Heart left ventricle (tissue), 16 donors: ENCODE results near the gene ICAM2. TPM values are rescaled to one million over a fixed set of nuclear protein-coding genes. Genes with fewer than 3 reads are reported as not detected.

Experiments used
- ATAC-seq, 4 donors: fragments of 200-7000 bp; cut with Tn5 transposase; one replicate each; pipeline ENCODE4 v1.9.1; 2020 to 2022; ENCODE audit warnings: moderate library complexity in 4 of 4, mild to moderate bottlenecking in 3 of 4, moderate number of reproducible peaks in 1 of 4
- DNase-seq, 5 donors: peaks; one replicate each; pipeline ENCODE4 v3.0.0-alpha.2; 2020
- H3K27ac ChIP-seq, 12 donors: fragments of 200-600 bp; sonication (generic) in 4 of 12; one replicate each; pipeline versions ENCODE4 v1.5.0 to v1.8.0; 2016 to 2022; ENCODE audit warnings: mild to moderate bottlenecking in 2 of 12
- H3K27me3 ChIP-seq, 9 donors: fragments of 200-600 bp; sonication (generic) in 2 of 9; one replicate each; pipeline versions ENCODE4 v1.5.1 to v1.8.0; 2016 to 2022; ENCODE audit warnings: mild to moderate bottlenecking in 3 of 9
- H3K36me3 ChIP-seq, 9 donors: fragments of 200-600 bp; sonication (generic) in 2 of 9; one replicate each; pipeline versions ENCODE4 v1.5.0 to v1.8.0; 2018 to 2022; ENCODE audit warnings: mild to moderate bottlenecking in 2 of 9
- H3K4me1 ChIP-seq, 12 donors: fragments of 200-600 bp; sonication (generic) in 4 of 12; one replicate each; pipeline versions ENCODE4 v1.5.0 to v1.8.0; 2016 to 2022; ENCODE audit warnings: mild to moderate bottlenecking in 3 of 12
- H3K4me3 ChIP-seq, 12 donors: fragments of 200-600 bp; sonication (generic) in 4 of 12; one replicate each; pipeline versions ENCODE4 v1.5.0 to v1.8.0; 2017 to 2022; ENCODE audit warnings: mild to moderate bottlenecking in 9 of 12, moderate library complexity in 4 of 12
- H3K9me3 ChIP-seq, 12 donors: fragments of 200-600 bp; sonication (generic) in 4 of 12; one replicate each; pipeline versions ENCODE4 v1.5.0 to v1.8.0; 2016 to 2022; ENCODE audit warnings: mild to moderate bottlenecking in 1 of 12
- CTCF ChIP-seq, 12 donors: fragments of 200-600 bp; sonication (generic) in 4 of 12; IDR thresholded peaks; one replicate each; pipeline versions ENCODE4 v1.5.0 to v1.8.0; 2018 to 2022; ENCODE audit warnings: antibody characterized with exemption in 12 of 12, mild to moderate bottlenecking in 5 of 12
- POLR2A ChIP-seq, 2 donors: fragments of 450-650 bp; IDR thresholded peaks; one replicate each; pipeline ENCODE4 v1.6.1; 2017; ENCODE audit warnings: antibody characterized with exemption in 2 of 2, mild to moderate bottlenecking in 2 of 2, moderate library complexity in 2 of 2
- WGBS, 4 donors: extraction: QIAGEN DNeasy Blood & Tissue Kit in 2 of 4; methylation state at CpG; one replicate each; pipeline versions ENCODE4 v1.1.5 to v1.1.7; 2013 to 2018; 5-methylcytosine and 5-hydroxymethylcytosine counted together
- intact Hi-C, 10 donors: fragments of 100-400 bp; cut with DNase I; formaldehyde crosslinking; loops; one replicate each; pipeline versions ENCODE4 v1.11.1 to v1.14.2; 2022
- polyA plus RNA-seq, 2 donors: library from polyadenylated mRNA; stranded (reverse); fragments of 200-250 nt; gene quantifications; one replicate each; pipeline ENCODE4 v1.2.3, GENCODE V29; 2013
- total RNA-seq, 9 donors: library from RNA; depleted of rRNA in 2 of 9; stranded (reverse); fragments of >200 nt in 2 of 9; fragmentation: NEBNext Ultra II Directional in 3 of 9; extraction: Animal tissue kit (Norgen Biotek cat#: 25700) in 3 of 9; gene quantifications; one replicate each; pipeline versions ENCODE4 v1.1.0 to v1.2.4, GENCODE V29; 2016 to 2023
- donor health status: ischemic (EF 13 %, LVEDD 7.1; RV severe dilation, severe dysfunction).
- donor health status: healthy with polysubstance abuse.
- donor health status: DM: no; HTN: yes; CAD: no.
- donor health status: DM: no; HTN: no; CAD: no.
- donor health status: ischemic (EF 25% LVEDD 6.9; RV normal size, moderate dysfunction).
- donor health status: ischemic (EF 25% LVEDD 5.7; RV mildly dilated, moderate dysfunction).
- donor health status: healthy.
- donor health status: DM: yes; HTN: yes; CAD: no.
- donor health status: ischemic (EF 35%, LVEDD 5.7; RV mildly dilated, moderate dysfunction).
- donor health status: nonischemic (EF 11% LVEDD 7.7; RV severe dilation, severe dysfunction).
- donor health status: DM: yes; HTN: yes; CAD: no.
- donor health status: PGD.
- donor health status: ischemic (EF 29% LVEDD 5.4; RV normal size, mild dysfunction).
- donor health status: nonischemic (EF 23%, LVEDD 6.1; RV moderate dilation, normal function).

Gene ICAM2
- total and polyA plus RNA-seq, 11 donors: 24.4 to 262 (median 43.1) TPM

GRCh38 chr17:64048805-64049204 is 28.4 kb upstream of the ICAM2 start:
- TF ChIP-seq CTCF (IDR thresholded peaks at IDR 0.05) (no peak), POLR2A (IDR thresholded peaks at IDR 0.05) (no peak)
- 87 to 96% (median 93%) methylated on average over 9 of the region's 9 CpGs for WGBS, 4 donors
- DNase-seq: no peak
- no peaks in the 10 kb centered on the region for H3K9me3 ChIP-seq
- H3K36me3 ChIP-seq: peaks cover 0 to 100% (median 96%) of the 10 kb centered on the region in 9 donors
- H3K27ac ChIP-seq: no peak overlapping the region
- ATAC-seq: no peak
- H3K27me3 ChIP-seq: no peaks in the 10 kb centered on the region
- intact Hi-C loops: no loop called here
- H3K4me1 ChIP-seq: peaks cover 0 to 6% (median 0%) of the 10 kb centered on the region in 12 donors
- H3K4me3 ChIP-seq: no peak overlapping the region

DNA sequence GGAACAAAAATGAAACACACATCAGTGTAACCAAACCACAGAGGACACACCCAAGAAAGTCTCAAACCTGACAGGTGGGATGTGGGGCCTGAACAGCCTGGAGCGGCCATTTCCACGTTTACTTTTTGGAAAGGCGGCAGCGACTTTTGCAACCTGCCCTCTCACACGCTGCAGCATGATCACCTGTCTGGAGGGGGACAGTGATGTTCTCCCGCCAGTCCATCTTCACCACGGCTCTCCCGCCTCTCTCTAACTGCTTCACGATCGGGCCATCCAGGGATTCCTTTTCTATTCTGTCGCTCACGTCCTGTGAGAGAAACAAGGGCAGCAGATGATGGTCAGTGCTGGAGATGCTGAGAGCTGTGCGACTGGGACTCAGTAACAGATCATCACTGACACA is 24.7 kb upstream of the ICAM2 start:
- no peaks in the 10 kb centered on the region for H3K4me1 ChIP-seq
- intact Hi-C loops: no loop called here
- peaks cover 0 to 100% (median 74%) of the 10 kb centered on the region in 9 donors for H3K36me3 ChIP-seq
- 87 to 89% (median 88%) methylated on average over 13 of the region's 13 CpGs for WGBS, 4 donors
- H3K4me3 ChIP-seq: no peak overlapping the region
- no peak overlapping the region for H3K27ac ChIP-seq
- no peak for DNase-seq
- no peak for TF ChIP-seq POLR2A (IDR thresholded peaks at IDR 0.05)
- TF ChIP-seq CTCF (IDR thresholded peaks at IDR 0.05): no peak
- no peaks in the 10 kb centered on the region for H3K9me3 ChIP-seq
- no peaks in the 10 kb centered on the region for H3K27me3 ChIP-seq
- no peak for ATAC-seq

DNA sequence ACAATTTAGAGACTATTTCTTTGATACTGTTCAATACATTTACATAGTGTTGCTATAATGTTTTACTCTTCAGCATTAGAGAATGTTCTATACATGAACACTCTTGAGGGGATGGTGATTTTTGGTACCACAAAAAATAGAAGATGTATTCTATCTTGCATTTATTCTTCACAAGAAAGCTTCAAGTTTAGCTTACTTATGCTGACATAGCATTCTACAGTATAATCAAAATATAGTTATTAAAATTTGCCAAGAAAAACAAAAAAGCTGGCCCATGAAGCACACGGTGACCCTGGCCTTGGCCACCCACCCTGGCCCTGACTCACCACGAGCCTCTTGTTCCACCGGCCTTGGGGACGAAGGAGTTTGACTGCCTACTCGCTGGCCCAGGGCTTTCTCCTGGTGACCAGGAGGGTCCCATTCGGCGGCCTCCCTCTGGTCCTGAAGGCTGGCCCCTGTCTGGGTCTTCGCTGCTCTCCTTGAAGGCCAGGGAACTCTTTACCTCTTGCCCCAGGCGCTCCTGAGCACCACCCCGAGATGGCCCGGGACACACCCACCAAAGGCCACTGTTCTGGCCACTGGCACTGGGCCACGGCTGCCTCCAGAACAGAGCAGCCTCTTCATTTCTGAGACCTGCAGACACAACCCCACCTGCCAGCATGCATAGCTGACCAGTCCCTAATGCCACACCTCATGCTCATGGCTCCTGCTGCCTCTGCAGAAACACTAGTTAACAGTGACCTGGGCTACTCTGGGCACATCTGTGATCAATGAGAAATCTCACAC is 22.5 kb upstream of the ICAM2 start:
- WGBS, 4 donors: 80 to 90% (median 88%) methylated on average over 12 of the region's 12 CpGs

More for the DNA sequence above, 22.5 kb upstream of the ICAM2 start:
- TF ChIP-seq CTCF (IDR thresholded peaks at IDR 0.05): no peak
- TF ChIP-seq POLR2A (IDR thresholded peaks at IDR 0.05): no peak
- Histone ChIP-seq H3K36me3 (peaks cover 0 to 94% (median 51%) of the 10 kb centered on the region in 9 donors), H3K27me3 (no peaks in the 10 kb centered on the region), H3K4me1 (no peaks in the 10 kb centered on the region), H3K4me3 (no peak overlapping the region), H3K9me3 (no peaks in the 10 kb centered on the region), H3K27ac (no peak overlapping the region)
- ATAC-seq (no peak), DNase-seq (no peak)
- intact Hi-C loops: loop anchor here in 1 of 10 donors (5.0 kb wide), 1 partner anchor 79 kb away; no protein-coding TSS in a partner anchor
